Transverse colon (tissue), 3 donors: ENCODE measurements around the gene SLC6A20.

Experiments
- CTCF ChIP-seq, 5 experiments: fragments of 200-600 bp in 3 of 5; fragments of 450-650 bp in 2 of 5; sonication (generic) in 3 of 5; IDR thresholded peaks; 1 replicate in 2 of 5; 2 replicates in 3 of 5; pipeline ENCODE4 v1.5.1; 2016 to 2017; ENCODE audit warnings: antibody characterized with exemption in 5 of 5, inconsistent platforms in 3 of 5, mild to moderate bottlenecking in 2 of 5, moderate library complexity in 1 of 5
- POLR2A ChIP-seq: fragments of 450-650 bp; IDR thresholded peaks from one replicate; pipeline ENCODE4 v1.6.1; 2016; ENCODE audit warnings: antibody characterized with exemption, mild to moderate bottlenecking, moderate library complexity

GRCh38 chr3:45711931-45712330 lies 84.4 kb downstream of the SLC6A20 start:
- no peak for TF ChIP-seq POLR2A
- no peak for TF ChIP-seq CTCF (IDR thresholded peaks at IDR 0.05)
